ENCODE data around the gene PSMB8. TPM values are rescaled to one million over a fixed set of nuclear protein-coding genes. Genes with fewer than 3 reads are reported as not detected.

The PSMB8 gene
- total RNA-seq, 1 experiment from 2014 or later = 31.6 TPM

- H3K4me1 ChIP-seq (ENCODE audit: insufficient read depth, low read length) = no peaks in the 10 kb centered on the region
- H3K4me2 ChIP-seq (ENCODE audit: low read length) = peak overlapping the region; percentile 78
- DNase-seq (peak; percentile 84), ATAC-seq (peak; percentile 84)
- ChIA-PET CTCF (interaction anchor here (0.6 to 1.0 kb wide), 2 partner anchors 71 to 1493 kb away, joined by 3 to 4 read pairs; no protein-coding TSS in a partner anchor), POLR2A (ENCODE audit: unreplicated experiment) (no interaction called here)
- H3K27me3 ChIP-seq (ENCODE audit: low read length) = peaks cover 79% of the 10 kb centered on the region
- no peaks in the 10 kb centered on the region for H3F3A ChIP-seq (ENCODE audit: low read length, unreplicated experiment)
- H3K27ac ChIP-seq (ENCODE audit: low read length) = no peak overlapping the region
- H3K4me3 ChIP-seq (ENCODE audit: low read length) = peak overlapping the region; percentile 45
- intact Hi-C loops (cut with micrococcal nuclease) = loop anchor here (5.0 kb wide), 1 partner anchor 365 kb away; no protein-coding TSS in a partner anchor
- no peak overlapping the region for H3K9ac ChIP-seq (ENCODE audit: low read length)
- H4K20me1 ChIP-seq (ENCODE audit: low read length) = no peaks in the 10 kb centered on the region
- no peak for TF ChIP-seq EZH2 (IDR thresholded peaks at IDR 0.05; ENCODE audit: low read length, unreplicated experiment)
- peak; percentile 85 for TF ChIP-seq CTCF (conservative IDR thresholded peaks at IDR 0.05; ENCODE audit: low read depth, low read length)
- BruUV-seq (replicated peaks) = no TSS peak
- no peaks in the 10 kb centered on the region for H3K79me2 ChIP-seq (ENCODE audit: low read length)
- peak overlapping the region; percentile 70 for H2AFZ ChIP-seq (ENCODE audit: low read length)
- H3K36me3 ChIP-seq (ENCODE audit: low read depth, low read length) = no peaks in the 10 kb centered on the region
- no peaks in the 10 kb centered on the region for H3K9me3 ChIP-seq (ENCODE audit: low read length)
- no peaks in the 10 kb centered on the region for H3K9me2 ChIP-seq (replicated peaks; ENCODE audit: low read length)
Measured at GRCh38 chr6:32796848-32797776, 46.7 kb downstream of the PSMB8 start.

GRCh38 chr6:32794510-32794909, 49.3 kb downstream of the PSMB8 start:
- intact Hi-C loops (cut with micrococcal nuclease) = no loop called here
- CTCF ChIA-PET = no interaction called here

More at GRCh38 chr6:32794510-32794909, 49.3 kb downstream of the PSMB8 start:
- no peaks in the 10 kb centered on the region for H4K20me1 ChIP-seq (ENCODE audit: low read length)
- H3F3A ChIP-seq (ENCODE audit: low read length, unreplicated experiment) = no peaks in the 10 kb centered on the region
- no peaks in the 10 kb centered on the region for H3K4me1 ChIP-seq (ENCODE audit: insufficient read depth, low read length)
- no TSS peak for BruUV-seq (replicated peaks)
- no peak for TF ChIP-seq CTCF (conservative IDR thresholded peaks at IDR 0.05; ENCODE audit: low read depth, low read length)
- H3K36me3 ChIP-seq (ENCODE audit: low read depth, low read length) = no peaks in the 10 kb centered on the region
- no peaks in the 10 kb centered on the region for H3K79me2 ChIP-seq (ENCODE audit: low read length)
- H3K9ac ChIP-seq (ENCODE audit: low read length) = no peak overlapping the region
- H3K4me3 ChIP-seq (ENCODE audit: low read length) = no peak overlapping the region
- no peaks in the 10 kb centered on the region for H3K9me2 ChIP-seq (replicated peaks; ENCODE audit: low read length)
- ATAC-seq (no peak), DNase-seq (no peak)
- no peaks in the 10 kb centered on the region for H3K9me3 ChIP-seq (ENCODE audit: low read length)
- POLR2A ChIA-PET (ENCODE audit: unreplicated experiment) = no interaction called here
- H3K27ac ChIP-seq (ENCODE audit: low read length) = no peak overlapping the region
- no peak overlapping the region for H3K4me2 ChIP-seq (ENCODE audit: low read length)
- no peak overlapping the region for H2AFZ ChIP-seq (ENCODE audit: low read length)
- peaks cover 81% of the 10 kb centered on the region for H3K27me3 ChIP-seq (ENCODE audit: low read length)
